ENCODE measurements around the gene SPACA4. TPM values are rescaled to one million over a fixed set of nuclear protein-coding genes. Genes with fewer than 3 reads are reported as not detected.

Gene SPACA4
- polyA plus RNA-seq, 1 donor (not counting 4 experiments of a cell fraction or from before 2014, with no cell fraction given) = 0.08 TPM

DNA sequence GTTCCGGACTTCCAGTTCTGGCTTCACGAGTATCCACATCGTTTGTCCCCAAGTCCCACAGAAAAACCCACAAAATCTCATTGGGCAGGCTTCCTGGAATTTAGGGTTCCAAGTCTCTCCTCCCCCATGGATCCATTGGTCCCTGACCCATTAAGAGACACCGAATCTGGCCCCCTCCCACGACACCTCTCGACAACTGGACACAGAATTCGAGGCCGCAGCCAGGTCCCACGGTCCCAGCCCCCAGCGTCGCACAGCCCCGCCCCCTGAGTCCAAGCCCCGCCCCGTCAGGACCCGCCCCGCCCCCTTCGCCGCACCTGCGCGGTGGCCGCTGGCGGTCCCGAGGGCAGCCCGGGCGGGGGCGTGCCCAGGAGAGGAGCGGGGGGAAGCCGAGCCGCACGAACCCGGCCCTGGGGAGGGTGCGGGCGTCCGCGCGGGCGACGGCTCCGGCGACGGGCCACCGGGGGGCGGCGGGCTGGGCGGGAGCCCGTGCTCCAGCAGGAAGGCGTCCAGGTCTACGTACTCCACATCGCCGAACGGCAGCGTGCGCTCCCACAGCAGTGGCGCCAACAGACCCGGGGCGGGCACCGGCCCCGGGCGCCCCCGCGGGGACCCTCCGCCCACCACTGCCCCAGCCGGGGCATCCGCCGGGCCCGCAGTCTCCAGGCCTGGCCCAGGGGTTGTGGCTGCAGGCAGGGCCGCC is 28.9 kb downstream of the SPACA4 start:
- Histone ChIP-seq H3K4me2 (ENCODE audit: control insufficient read depth, extremely low read depth, insufficient read depth, low read depth, low read length) (peak overlapping the region; percentile 89), H3K9ac (ENCODE audit: control insufficient read depth, extremely low read depth, insufficient read depth, low read length) (peak overlapping the region; percentile 66), H3K79me2 (ENCODE audit: control insufficient read depth, insufficient read depth, low read length) (no peaks in the 10 kb centered on the region), H2AFZ (ENCODE audit: control insufficient read depth, low read length) (peak overlapping the region; percentile 2), H3K9me3 (ENCODE audit: control insufficient read depth, low read depth, low read length) (no peaks in the 10 kb centered on the region), H3K4me3 (ENCODE audit: control insufficient read depth in 2 of 3, extremely low read depth in 1 of 3, insufficient read depth in 2 of 3, low read depth in 1 of 3, low read length in 3 of 3) (peak overlapping the region; percentile 53 to 66 (median 62)), H4K20me1 (ENCODE audit: control insufficient read depth, extremely low read depth, insufficient read depth, low read length) (no peaks in the 10 kb centered on the region), H3K36me3 (ENCODE audit: control insufficient read depth in 2 of 2, extremely low read depth in 1 of 2, insufficient read depth in 2 of 2, low read length in 2 of 2) (no peaks in the 10 kb centered on the region), H3K4me1 (ENCODE audit: control insufficient read depth, extremely low read depth, insufficient read depth, low read length) (peaks cover 60% of the 10 kb centered on the region), H3K9me1 (ENCODE audit: control insufficient read depth, extremely low read depth, insufficient read depth, low read length) (no peaks in the 10 kb centered on the region), H3K27ac (ENCODE audit: control insufficient read depth, insufficient read depth, low read length) (peak overlapping the region; percentile 82), H3K27me3 (ENCODE audit: control insufficient read depth, extremely low read depth, insufficient read depth, low read length) (no peaks in the 10 kb centered on the region)
- TF ChIP-seq, protein P1, sequence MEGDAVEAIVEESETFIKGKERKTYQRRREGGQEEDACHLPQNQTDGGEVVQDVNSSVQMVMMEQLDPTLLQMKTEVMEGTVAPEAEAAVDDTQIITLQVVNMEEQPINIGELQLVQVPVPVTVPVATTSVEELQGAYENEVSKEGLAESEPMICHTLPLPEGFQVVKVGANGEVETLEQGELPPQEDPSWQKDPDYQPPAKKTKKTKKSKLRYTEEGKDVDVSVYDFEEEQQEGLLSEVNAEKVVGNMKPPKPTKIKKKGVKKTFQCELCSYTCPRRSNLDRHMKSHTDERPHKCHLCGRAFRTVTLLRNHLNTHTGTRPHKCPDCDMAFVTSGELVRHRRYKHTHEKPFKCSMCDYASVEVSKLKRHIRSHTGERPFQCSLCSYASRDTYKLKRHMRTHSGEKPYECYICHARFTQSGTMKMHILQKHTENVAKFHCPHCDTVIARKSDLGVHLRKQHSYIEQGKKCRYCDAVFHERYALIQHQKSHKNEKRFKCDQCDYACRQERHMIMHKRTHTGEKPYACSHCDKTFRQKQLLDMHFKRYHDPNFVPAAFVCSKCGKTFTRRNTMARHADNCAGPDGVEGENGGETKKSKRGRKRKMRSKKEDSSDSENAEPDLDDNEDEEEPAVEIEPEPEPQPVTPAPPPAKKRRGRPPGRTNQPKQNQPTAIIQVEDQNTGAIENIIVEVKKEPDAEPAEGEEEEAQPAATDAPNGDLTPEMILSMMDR (optimal IDR thresholded peaks at IDR 0.05 in 1 of 3, IDR thresholded peaks at IDR 0.05 in 1 of 3, conservative IDR thresholded peaks at IDR 0.05 in 1 of 3; ENCODE audit: extremely low read depth in 1 of 3, insufficient read depth in 2 of 3, low read length in 3 of 3) = no peak
- TF ChIP-seq EZH2 (IDR thresholded peaks at IDR 0.05; ENCODE audit: low read length) = no peak
- dilution Hi-C loops (cut with MboI; ENCODE audit: extremely low pct_ligation_motif_present, low sequenced_read_pairs) = no loop called here
- DNase-seq (ENCODE audit: low read depth, low spot score) (no peak), FAIRE-seq (no peak)

DNA sequence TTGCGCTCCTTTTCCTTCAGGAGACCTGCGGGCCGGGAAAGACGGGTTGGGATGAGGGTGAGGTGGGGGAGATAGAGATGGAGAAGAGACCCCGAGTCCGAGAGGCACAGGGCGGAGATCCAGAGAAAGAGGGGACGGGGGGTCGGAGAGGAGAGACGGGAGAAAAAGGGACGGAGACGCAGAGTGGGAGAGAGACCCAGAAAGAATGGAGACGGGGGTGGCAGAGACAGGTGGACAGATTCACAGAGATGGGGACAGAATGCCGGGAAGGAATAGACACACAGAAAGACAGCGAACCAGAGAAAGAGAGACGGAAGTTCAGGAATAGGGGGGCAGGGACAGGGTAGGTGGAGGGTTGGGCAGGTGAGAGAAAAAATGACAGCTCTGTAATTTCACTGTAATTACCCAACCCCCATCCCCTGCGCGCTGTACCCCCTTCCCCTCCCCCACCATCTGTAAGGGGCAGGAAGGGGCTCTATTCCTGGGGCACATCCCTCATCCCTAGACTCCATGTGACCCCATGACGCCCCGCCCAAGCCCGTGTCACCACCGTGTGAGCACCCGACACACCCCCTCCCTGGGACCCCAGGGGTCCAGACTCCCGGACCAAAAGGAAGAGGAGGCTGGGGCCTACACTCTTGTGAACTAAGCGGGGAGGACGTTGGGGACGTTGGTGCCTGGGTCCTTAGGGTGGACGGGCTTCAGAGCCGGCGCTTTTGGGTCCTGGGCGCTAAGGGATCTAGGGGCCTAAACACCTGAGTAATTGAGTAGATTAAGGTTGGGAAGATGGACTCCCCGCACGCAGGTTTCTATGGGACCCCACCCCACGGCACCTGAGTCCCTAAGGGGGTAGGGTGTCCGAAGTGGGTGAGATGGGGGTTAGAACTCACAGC is 29.7 kb downstream of the SPACA4 start:
- H3K9me1 ChIP-seq (ENCODE audit: control insufficient read depth, extremely low read depth, insufficient read depth, low read length) = no peaks in the 10 kb centered on the region
- no peak for FAIRE-seq
- peaks cover 58% of the 10 kb centered on the region for H3K4me1 ChIP-seq (ENCODE audit: control insufficient read depth, extremely low read depth, insufficient read depth, low read length)
- no peaks in the 10 kb centered on the region for H3K79me2 ChIP-seq (ENCODE audit: control insufficient read depth, insufficient read depth, low read length)
- no peaks in the 10 kb centered on the region for H3K9me3 ChIP-seq (ENCODE audit: control insufficient read depth, low read depth, low read length)
- peak overlapping the region; percentile 53 to 75 (median 72) for H3K4me3 ChIP-seq (ENCODE audit: control insufficient read depth in 2 of 3, extremely low read depth in 1 of 3, insufficient read depth in 2 of 3, low read depth in 1 of 3, low read length in 3 of 3)
- H4K20me1 ChIP-seq (ENCODE audit: control insufficient read depth, extremely low read depth, insufficient read depth, low read length) = no peaks in the 10 kb centered on the region
- no peaks in the 10 kb centered on the region for H3K36me3 ChIP-seq (ENCODE audit: control insufficient read depth in 2 of 2, extremely low read depth in 1 of 2, insufficient read depth in 2 of 2, low read length in 2 of 2)
- H2AFZ ChIP-seq (ENCODE audit: control insufficient read depth, low read length) = peak overlapping the region; percentile 2
- peak overlapping the region; percentile 66 for H3K9ac ChIP-seq (ENCODE audit: control insufficient read depth, extremely low read depth, insufficient read depth, low read length)
- no peak for DNase-seq (ENCODE audit: low read depth, low spot score)
- dilution Hi-C loops (cut with MboI; ENCODE audit: extremely low pct_ligation_motif_present, low sequenced_read_pairs) = no loop called here
- H3K27ac ChIP-seq (ENCODE audit: control insufficient read depth, insufficient read depth, low read length) = no peak overlapping the region
- H3K4me2 ChIP-seq (ENCODE audit: control insufficient read depth, extremely low read depth, insufficient read depth, low read depth, low read length) = peak overlapping the region; percentile 89
- TF ChIP-seq, protein P1 (optimal IDR thresholded peaks at IDR 0.05 in 1 of 3, IDR thresholded peaks at IDR 0.05 in 1 of 3, conservative IDR thresholded peaks at IDR 0.05 in 1 of 3; ENCODE audit: extremely low read depth in 1 of 3, insufficient read depth in 2 of 3, low read length in 3 of 3) = no peak
- no peak for TF ChIP-seq EZH2 (IDR thresholded peaks at IDR 0.05; ENCODE audit: low read length)
- no peaks in the 10 kb centered on the region for H3K27me3 ChIP-seq (ENCODE audit: control insufficient read depth, extremely low read depth, insufficient read depth, low read length)
